OCI-LY7 (cell line): ENCODE results near the gene TSPOAP1.

Experiments used
- CTCF ChIP-seq: fragments of 200-600 bp; sonication (generic); conservative IDR thresholded peaks from 2 replicates; pipeline ENCODE4 v1.5.1; 2014; ENCODE audit warnings: mild to moderate bottlenecking, antibody characterized with exemption, low read length, moderate library complexity, mixed read lengths
- EZH2phosphoT487 ChIP-seq: fragments of 200-600 bp; sonication (generic); IDR thresholded peaks from 2 replicates; pipeline ENCODE4 v1.6.1; 2018; ENCODE audit warnings: low read depth, borderline replicate concordance, mild to moderate bottlenecking, mixed run types, antibody characterized with exemption, low read length, moderate library complexity, mixed read lengths

GRCh38 chr17:58334661-58335060 is 6.1 kb upstream of the TSPOAP1 start:
- TF ChIP-seq CTCF (no peak), EZH2phosphoT487 (no peak)
